Measurements from ENCODE around the gene HSPB2.

DNA sequence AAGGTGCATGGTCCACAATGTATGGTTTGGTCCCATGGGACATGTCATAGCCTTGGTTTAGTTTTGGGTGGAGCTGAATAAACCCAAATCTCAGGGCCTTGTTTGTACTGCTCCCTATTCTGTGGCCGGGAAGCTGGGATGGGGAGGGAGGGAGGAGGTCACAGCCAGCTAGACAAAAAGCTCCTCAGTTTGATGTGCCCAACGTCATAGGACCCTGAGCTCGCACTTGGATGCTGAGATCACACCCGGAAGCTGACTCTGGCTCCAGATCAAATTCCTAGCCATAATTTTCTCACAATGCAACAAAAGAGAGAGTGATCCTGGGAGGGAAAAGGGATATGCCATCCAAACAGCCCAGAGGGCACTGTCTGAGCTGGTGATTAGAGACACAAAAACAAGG lies 1.5 kb downstream of the HSPB2 start:
- TF ChIP-seq CTCF (IDR thresholded peaks at IDR 0.05; ENCODE audit: low read depth, low read length) = no peak
- no peak for TF ChIP-seq POLR2A (IDR thresholded peaks at IDR 0.05; ENCODE audit: extremely low read depth, insufficient read length)
